HL-60 (cell line): ENCODE results near the gene PLXNA3.

Experiments
- POLR2AphosphoS5 ChIP-seq: IDR thresholded peaks from 2 replicates; pipeline ENCODE4 v1.6.1; 2012; ENCODE audit warnings: low read depth
- REST ChIP-seq: IDR thresholded peaks from 2 replicates; pipeline ENCODE4 v1.6.1; 2012; ENCODE audit warnings: low read depth; ENCODE audit not compliant: insufficient replicate concordance
- TF ChIP-seq, protein P1 (sequence below): IDR thresholded peaks from one replicate; pipeline ENCODE4 v1.5.1; 2011; ENCODE audit warnings: low read length, control low read depth, inconsistent platforms; ENCODE audit not compliant: insufficient read depth

- TF ChIP-seq, protein P1, sequence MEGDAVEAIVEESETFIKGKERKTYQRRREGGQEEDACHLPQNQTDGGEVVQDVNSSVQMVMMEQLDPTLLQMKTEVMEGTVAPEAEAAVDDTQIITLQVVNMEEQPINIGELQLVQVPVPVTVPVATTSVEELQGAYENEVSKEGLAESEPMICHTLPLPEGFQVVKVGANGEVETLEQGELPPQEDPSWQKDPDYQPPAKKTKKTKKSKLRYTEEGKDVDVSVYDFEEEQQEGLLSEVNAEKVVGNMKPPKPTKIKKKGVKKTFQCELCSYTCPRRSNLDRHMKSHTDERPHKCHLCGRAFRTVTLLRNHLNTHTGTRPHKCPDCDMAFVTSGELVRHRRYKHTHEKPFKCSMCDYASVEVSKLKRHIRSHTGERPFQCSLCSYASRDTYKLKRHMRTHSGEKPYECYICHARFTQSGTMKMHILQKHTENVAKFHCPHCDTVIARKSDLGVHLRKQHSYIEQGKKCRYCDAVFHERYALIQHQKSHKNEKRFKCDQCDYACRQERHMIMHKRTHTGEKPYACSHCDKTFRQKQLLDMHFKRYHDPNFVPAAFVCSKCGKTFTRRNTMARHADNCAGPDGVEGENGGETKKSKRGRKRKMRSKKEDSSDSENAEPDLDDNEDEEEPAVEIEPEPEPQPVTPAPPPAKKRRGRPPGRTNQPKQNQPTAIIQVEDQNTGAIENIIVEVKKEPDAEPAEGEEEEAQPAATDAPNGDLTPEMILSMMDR = no peak
- TF ChIP-seq POLR2AphosphoS5 (no peak), REST (no peak)
These were observed 15.6 kb downstream of the PLXNA3 start for GRCh38 chrX:154473683-154474082.
